ENCODE measurements around the gene ZGPAT.

The ZGPAT gene

GRCh38 chr20:63748070-63748933 is 40.5 kb downstream of the ZGPAT start:
- POLR2A ChIA-PET, result no interaction called here
- TF ChIP-seq CTCF (IDR thresholded peaks at IDR 0.05; ENCODE audit: control extremely low read depth, extremely low read depth, low read depth, missing control alignments), result no peak
- CTCF ChIA-PET, result interaction anchor here (1.6 kb wide), 1 partner anchor 12 kb away, joined by 4 read pairs; no protein-coding TSS in a partner anchor
- no peak for DNase-seq (ENCODE audit: extremely low spot score)

GRCh38 chr20:63748934-63749270 is 41.1 kb downstream of the ZGPAT start:
- CTCF ChIA-PET, result interaction anchor here (1.6 kb wide), 1 partner anchor 11 kb away, joined by 4 read pairs; no protein-coding TSS in a partner anchor
- no peak for TF ChIP-seq CTCF (IDR thresholded peaks at IDR 0.05; ENCODE audit: control extremely low read depth, extremely low read depth, low read depth, missing control alignments)
- no peak for DNase-seq (ENCODE audit: extremely low spot score)
- POLR2A ChIA-PET, result no interaction called here

GRCh38 chr20:63749597-63750508 is 42.0 kb downstream of the ZGPAT start:
- TF ChIP-seq CTCF (IDR thresholded peaks at IDR 0.05; ENCODE audit: control extremely low read depth, extremely low read depth, low read depth, missing control alignments), result no peak
- CTCF ChIA-PET, result interaction anchor here (1.6 kb wide), 1 partner anchor 10 kb away, joined by 4 read pairs; no protein-coding TSS in a partner anchor
- DNase-seq (ENCODE audit: extremely low spot score), result no peak
- POLR2A ChIA-PET, result no interaction called here

GRCh38 chr20:63750807-63751470 is 43.1 kb downstream of the ZGPAT start:
- no peak for DNase-seq (ENCODE audit: extremely low spot score)
- ChIA-PET POLR2A (no interaction called here), CTCF (interaction anchor here (1.6 kb wide), 1 partner anchor 11 kb away, joined by 6 read pairs; no protein-coding TSS in a partner anchor)
- no peak for TF ChIP-seq CTCF (IDR thresholded peaks at IDR 0.05; ENCODE audit: control extremely low read depth, extremely low read depth, low read depth, missing control alignments)

GRCh38 chr20:63751471-63752271 is 43.8 kb downstream of the ZGPAT start:
- ChIA-PET CTCF (interaction anchor here (1.6 kb wide), 1 partner anchor 10 kb away, joined by 6 read pairs; no protein-coding TSS in a partner anchor), POLR2A (no interaction called here)
- no peak for TF ChIP-seq CTCF (IDR thresholded peaks at IDR 0.05; ENCODE audit: control extremely low read depth, extremely low read depth, low read depth, missing control alignments)
- no peak for DNase-seq (ENCODE audit: extremely low spot score)
